HEK293T (cell line): ENCODE results near the gene PLCH2.

Source experiments
- BHLHE40 ChIP-seq: fragments of 450-650 bp; IDR thresholded peaks from 2 replicates; pipeline ENCODE4 v1.6.1; 2016; ENCODE audit warnings: mild to moderate bottlenecking, moderate library complexity, borderline replicate concordance
- CTBP1 ChIP-seq: fragments of 450-650 bp; IDR thresholded peaks from 2 replicates; pipeline ENCODE4 v1.6.1; 2016; ENCODE audit warnings: borderline replicate concordance
- ELF4 ChIP-seq: fragments of 450-650 bp; IDR thresholded peaks from 2 replicates; pipeline ENCODE4 v1.6.1; 2017; ENCODE audit warnings: antibody characterized with exemption
- FOXK2 ChIP-seq: fragments of 450-650 bp; IDR thresholded peaks from 2 replicates; pipeline ENCODE4 v1.6.1; 2016; ENCODE audit warnings: mild to moderate bottlenecking
- FOXM1 ChIP-seq: fragments of 450-650 bp; IDR thresholded peaks from 2 replicates; pipeline ENCODE4 v1.6.1; 2017; ENCODE audit warnings: mild to moderate bottlenecking, borderline replicate concordance
- L3MBTL2 ChIP-seq: fragments of 450-650 bp; conservative IDR thresholded peaks from 2 replicates; pipeline ENCODE4 v1.6.1; 2016; ENCODE audit warnings: mild to moderate bottlenecking
- SUZ12 ChIP-seq: fragments of 450-650 bp; IDR thresholded peaks from 2 replicates; pipeline ENCODE4 v1.6.1; 2016; ENCODE audit warnings: mild to moderate bottlenecking

DNA sequence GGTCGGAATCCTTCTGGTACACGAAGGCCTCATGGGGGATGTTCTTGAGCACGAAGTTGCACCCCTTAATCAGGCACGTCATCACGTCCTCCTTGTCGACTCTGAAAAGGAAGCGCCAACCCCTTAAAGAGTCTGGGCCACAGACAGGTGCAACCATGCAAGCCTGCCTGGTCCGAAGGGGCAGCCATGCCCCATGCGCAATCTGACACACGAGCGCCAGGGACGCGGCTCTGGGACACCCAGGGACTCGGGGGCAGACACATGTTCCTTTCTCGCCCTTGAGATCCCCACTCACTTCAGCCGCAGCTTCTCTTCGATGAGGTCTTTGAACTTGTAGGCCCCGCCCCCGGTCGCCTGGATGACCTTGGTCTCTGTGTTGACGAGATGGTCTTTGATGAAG, 44.7 kb downstream of the PLCH2 start:
- TF ChIP-seq SUZ12 (no peak), ELF4 (no peak), CTBP1 (no peak), BHLHE40 (no peak), FOXM1 (no peak), L3MBTL2 (no peak), FOXK2 (no peak)
